Neuronal stem cell (in vitro differentiated cells): ENCODE data around the gene ZNF276. TPM values are rescaled to one million over a fixed set of nuclear protein-coding genes. Genes with fewer than 3 reads are reported as not detected.
"Not testable (repeated sequence)": the region's sequence is repeated elsewhere in the genome, so short reads cannot be mapped to it uniquely, and the experiment has no call there.

Source experiments
- DNase-seq: peaks from one replicate; pipeline ENCODE4 v3.0.0-alpha.2; 2013; ENCODE audit warnings: low spot score
- H2AFZ ChIP-seq: one replicate; pipeline ENCODE4 v1.6.1; 2013; ENCODE audit warnings: mild to moderate bottlenecking, low read length, inconsistent platforms
- H2AK5ac ChIP-seq: 2 replicates; pipeline ENCODE4 v1.6.1; 2013; ENCODE audit warnings: low read depth, mild to moderate bottlenecking, inconsistent platforms, low read length, moderate library complexity, mixed read lengths
- H2BK120ac ChIP-seq: 2 replicates; pipeline ENCODE4 v1.6.1; 2013; ENCODE audit warnings: low read depth, mild to moderate bottlenecking, inconsistent platforms, low read length, moderate library complexity, mixed read lengths
- H2BK12ac ChIP-seq: one replicate; pipeline ENCODE4 v1.6.1; 2013; ENCODE audit warnings: low read length, inconsistent platforms
- H2BK15ac ChIP-seq: 2 replicates; pipeline ENCODE4 v1.6.1; 2013; ENCODE audit warnings: mild to moderate bottlenecking, low read length, inconsistent platforms, mixed read lengths
- H2BK5ac ChIP-seq: one replicate; pipeline ENCODE4 v1.6.1; 2013; ENCODE audit warnings: inconsistent platforms, mild to moderate bottlenecking, low read length, moderate library complexity
- H3K14ac ChIP-seq: one replicate; pipeline ENCODE4 v1.6.1; 2013; ENCODE audit warnings: low read length, inconsistent platforms
- H3K18ac ChIP-seq: 2 replicates; pipeline ENCODE4 v1.6.1; 2013; ENCODE audit warnings: low read length, inconsistent platforms
- H3K23ac ChIP-seq: 2 replicates; pipeline ENCODE4 v1.6.1; 2013; ENCODE audit warnings: low read depth, mild to moderate bottlenecking, mixed read lengths, low read length, inconsistent platforms; ENCODE audit not compliant: poor library complexity
- H3K27ac ChIP-seq: replicated peaks from 3 replicates; pipeline ENCODE4 v1.5.1; 2013; ENCODE audit warnings: low read length, inconsistent platforms
- H3K27me3 ChIP-seq, 3 experiments: 2 replicates each; pipeline ENCODE4 v1.6.1; 2013; ENCODE audit warnings: low read length in 3 of 3, mild to moderate bottlenecking in 2 of 3, inconsistent platforms in 1 of 3, low read depth in 1 of 3, mixed read lengths in 1 of 3, moderate library complexity in 1 of 3; ENCODE audit not compliant: control insufficient read depth in 3 of 3, insufficient read depth in 3 of 3
- H3K36me3 ChIP-seq, 2 donors: replicated peaks in 1 of 2; 2 replicates each; pipeline ENCODE4 v1.6.1; 2013; ENCODE audit warnings: low read length in 2 of 2; ENCODE audit not compliant: control insufficient read depth in 2 of 2, insufficient read depth in 2 of 2
- H3K4ac ChIP-seq: 2 replicates; pipeline ENCODE4 v1.6.1; 2013; ENCODE audit warnings: inconsistent platforms, mild to moderate bottlenecking, low read length, moderate library complexity
- H3K4me1 ChIP-seq, 2 donors: 1 replicate in 1 of 2; 2 replicates in 1 of 2; pipeline ENCODE4 v1.6.1; 2013; ENCODE audit warnings: low read length in 2 of 2, low read depth in 1 of 2; ENCODE audit not compliant: control insufficient read depth in 2 of 2, insufficient read depth in 1 of 2
- H3K4me2 ChIP-seq: one replicate; pipeline ENCODE4 v1.6.1; 2013; ENCODE audit warnings: mild to moderate bottlenecking, low read length, inconsistent platforms; ENCODE audit not compliant: insufficient read depth, poor library complexity, severe bottlenecking
- H3K4me3 ChIP-seq, 2 donors: 2 replicates each; pipeline ENCODE4 v1.5.1; 2013; ENCODE audit warnings: low read length in 2 of 2, mild to moderate bottlenecking in 2 of 2, inconsistent platforms in 1 of 2, moderate library complexity in 1 of 2
- H3K79me1 ChIP-seq: one replicate; pipeline ENCODE4 v1.6.1; 2013; ENCODE audit warnings: low read depth, mild to moderate bottlenecking, inconsistent platforms, low read length, moderate library complexity
- H3K9ac ChIP-seq: one replicate; pipeline ENCODE4 v1.6.1; 2013; ENCODE audit warnings: mild to moderate bottlenecking, low read depth, low read length, inconsistent platforms; ENCODE audit not compliant: poor library complexity
- H3K9me3 ChIP-seq, 2 donors: replicated peaks in 1 of 2; 2 replicates each; pipeline versions ENCODE3 to v1.6.1; 2013; ENCODE audit warnings: low read length in 2 of 2, mild to moderate bottlenecking in 2 of 2, inconsistent platforms in 1 of 2, low read depth in 1 of 2, mixed read lengths in 1 of 2, moderate library complexity in 1 of 2; ENCODE audit not compliant: control insufficient read depth in 2 of 2, insufficient read depth in 1 of 2
- H4K8ac ChIP-seq: one replicate; pipeline ENCODE4 v1.6.1; 2013; ENCODE audit warnings: low read depth, mild to moderate bottlenecking, inconsistent platforms, low read length, moderate library complexity
- H4K91ac ChIP-seq: one replicate; pipeline ENCODE4 v1.6.1; 2013; ENCODE audit warnings: low read length, low read depth, mild to moderate bottlenecking, inconsistent platforms; ENCODE audit not compliant: poor library complexity
- WGBS, 2 donors: extraction: QIAGEN DNeasy Blood & Tissue Kit; methylation state at CpG; one replicate each; pipeline ENCODE4 v1.1.7; 2013; ENCODE audit warnings: missing lambda C conversion rate in 2 of 2, mixed read lengths in 1 of 2; ENCODE audit not compliant: insufficient read length in 2 of 2, insufficient replicate concordance in 1 of 2; ENCODE audit errors: extremely low coverage in 2 of 2; 5-methylcytosine and 5-hydroxymethylcytosine counted together
- polyA plus RNA-seq, 2 experiments: library from polyadenylated mRNA; stranded (reverse); fragments of 200-250 nt; gene quantifications; one replicate each; pipeline ENCODE4 v1.2.3, GENCODE V29; 2013

ZNF276 gene, protein sequence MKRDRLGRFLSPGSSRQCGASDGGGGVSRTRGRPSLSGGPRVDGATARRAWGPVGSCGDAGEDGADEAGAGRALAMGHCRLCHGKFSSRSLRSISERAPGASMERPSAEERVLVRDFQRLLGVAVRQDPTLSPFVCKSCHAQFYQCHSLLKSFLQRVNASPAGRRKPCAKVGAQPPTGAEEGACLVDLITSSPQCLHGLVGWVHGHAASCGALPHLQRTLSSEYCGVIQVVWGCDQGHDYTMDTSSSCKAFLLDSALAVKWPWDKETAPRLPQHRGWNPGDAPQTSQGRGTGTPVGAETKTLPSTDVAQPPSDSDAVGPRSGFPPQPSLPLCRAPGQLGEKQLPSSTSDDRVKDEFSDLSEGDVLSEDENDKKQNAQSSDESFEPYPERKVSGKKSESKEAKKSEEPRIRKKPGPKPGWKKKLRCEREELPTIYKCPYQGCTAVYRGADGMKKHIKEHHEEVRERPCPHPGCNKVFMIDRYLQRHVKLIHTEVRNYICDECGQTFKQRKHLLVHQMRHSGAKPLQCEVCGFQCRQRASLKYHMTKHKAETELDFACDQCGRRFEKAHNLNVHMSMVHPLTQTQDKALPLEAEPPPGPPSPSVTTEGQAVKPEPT
- 7.1 TPM for polyA plus RNA-seq (2013, experiment 1 of 2)
- polyA plus RNA-seq (2013, experiment 2 of 2): 7.7 TPM

DNA sequence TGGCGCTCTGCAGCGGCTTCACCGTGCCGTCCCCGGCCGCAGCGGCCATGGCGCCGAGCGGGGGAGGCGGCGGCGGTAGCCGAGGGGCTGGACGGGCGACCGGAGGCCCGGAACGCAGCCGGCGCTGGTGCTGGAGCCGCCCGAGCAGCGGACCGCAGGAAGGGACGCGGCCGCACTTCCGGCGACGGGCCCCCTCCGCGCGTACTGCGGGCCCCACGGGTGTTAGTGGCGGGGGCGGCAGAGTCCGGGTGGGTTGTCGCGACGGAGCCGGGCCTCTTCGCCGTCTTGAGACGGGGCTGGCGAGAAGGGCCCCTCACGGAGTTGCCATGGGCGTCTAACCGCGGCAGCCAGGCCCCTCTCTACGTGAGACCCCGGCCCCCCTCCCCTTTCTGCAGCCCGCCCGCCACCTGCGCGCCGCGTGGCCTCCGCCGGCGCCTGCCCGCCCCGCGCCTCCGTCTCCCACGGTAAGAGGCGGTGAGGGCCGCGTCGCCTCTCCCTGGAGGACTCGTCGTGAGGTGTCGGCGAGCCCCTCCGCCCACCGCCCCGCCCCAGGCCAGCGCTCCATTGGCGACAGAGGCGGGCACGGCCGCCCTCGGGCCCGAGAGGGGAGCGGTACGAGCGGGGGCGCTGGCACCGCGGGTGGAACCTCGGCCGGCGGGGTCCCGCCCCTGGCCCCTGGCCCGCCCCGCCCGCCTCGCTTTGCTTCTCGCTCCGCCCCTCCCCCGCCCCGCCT lies at the start of gene ZNF276, which contains the start of gene VPS9D1:
Gene ZNF276 (plus strand): TSS at position 725 of the 733 bp plus-strand sequence. CDS start 104 bp downstream, outside the sequence.
Gene VPS9D1 (minus strand): TSS at position 86 of the 733 bp plus-strand sequence. CDS start 37 bp downstream, at position 49.
- H3K4me2 ChIP-seq: peak within 1 kb of the TSS; percentile 100
- WGBS, 2 donors: no CpG with 5 or more reads among the region's 103 CpGs
- H3K27me3 ChIP-seq: peaks cover 0 to 17% (median 5%) of the 10 kb centered on the region in 3 experiments
- peak within 1 kb of the TSS; percentile 99 for H2AFZ ChIP-seq
- peak within 1 kb of the TSS; percentile 92 to 97 for H3K4me3 ChIP-seq
- H3K27ac ChIP-seq: peak within 1 kb of the TSS; percentile 86
- peak; percentile 81 for DNase-seq
- peak within 1 kb of the TSS; percentile 58 for H2BK12ac ChIP-seq
- no peak within 1 kb of the TSS for H4K91ac ChIP-seq
- H3K4ac ChIP-seq: no peak within 1 kb of the TSS
- H3K18ac ChIP-seq: peak within 1 kb of the TSS; percentile 99
- H3K4me1 ChIP-seq: peaks cover 10 to 13% of the 10 kb centered on the region in 2 donors
- H3K79me1 ChIP-seq: peaks cover 7% of the 10 kb centered on the region
- H2BK5ac ChIP-seq: peak within 1 kb of the TSS; percentile 29
- no peak within 1 kb of the TSS for H2AK5ac ChIP-seq
- peak within 1 kb of the TSS; percentile 67 for H2BK15ac ChIP-seq
- peak within 1 kb of the TSS; percentile 93 for H3K9ac ChIP-seq
- peak within 1 kb of the TSS; percentile 99 for H3K23ac ChIP-seq
- H2BK120ac ChIP-seq: no peak within 1 kb of the TSS
- H4K8ac ChIP-seq: peak within 1 kb of the TSS; percentile 65
- H3K9me3 ChIP-seq: no peaks in the 10 kb centered on the region
- peaks cover 14 to 29% of the 10 kb centered on the region in 2 donors for H3K36me3 ChIP-seq
- H3K14ac ChIP-seq: peak within 1 kb of the TSS; percentile 76

DNA sequence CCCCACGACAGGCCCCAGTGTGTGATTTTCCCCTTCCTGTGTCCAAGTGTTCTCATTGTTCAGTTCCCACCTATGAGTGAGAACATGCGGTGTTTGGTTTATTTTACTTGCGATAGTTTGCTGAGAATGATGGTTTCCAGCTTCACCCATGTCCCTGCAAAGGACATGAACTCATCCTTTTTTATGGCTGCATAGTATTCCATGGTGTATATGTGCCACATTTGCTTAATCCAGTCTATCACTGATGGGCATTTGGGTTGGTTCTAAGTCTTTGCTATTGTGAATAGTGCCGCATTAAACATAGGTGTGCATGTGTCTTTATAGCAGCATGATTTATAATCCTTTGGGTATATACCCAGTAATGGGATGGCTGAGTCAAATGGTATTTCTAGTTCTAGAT lies 49.8 kb upstream of the ZNF276 start:
- not testable (repeated sequence) for H2AFZ ChIP-seq, H3K18ac ChIP-seq, H2BK120ac ChIP-seq, H3K9ac ChIP-seq, H3K4ac ChIP-seq, H2AK5ac ChIP-seq, H3K27ac ChIP-seq, DNase-seq, H3K79me1 ChIP-seq, H2BK12ac ChIP-seq, H3K23ac ChIP-seq, H3K4me2 ChIP-seq, H3K4me3 ChIP-seq, H4K91ac ChIP-seq, H3K9me3 ChIP-seq, H3K27me3 ChIP-seq, H2BK5ac ChIP-seq, H2BK15ac ChIP-seq, H4K8ac ChIP-seq, H3K14ac ChIP-seq, H3K4me1 ChIP-seq
- H3K36me3 ChIP-seq: peaks cover 14 to 27% of the 10 kb centered on the region in 2 donors
- no CpG with 5 or more reads among the region's 4 CpGs for WGBS, 2 donors

DNA sequence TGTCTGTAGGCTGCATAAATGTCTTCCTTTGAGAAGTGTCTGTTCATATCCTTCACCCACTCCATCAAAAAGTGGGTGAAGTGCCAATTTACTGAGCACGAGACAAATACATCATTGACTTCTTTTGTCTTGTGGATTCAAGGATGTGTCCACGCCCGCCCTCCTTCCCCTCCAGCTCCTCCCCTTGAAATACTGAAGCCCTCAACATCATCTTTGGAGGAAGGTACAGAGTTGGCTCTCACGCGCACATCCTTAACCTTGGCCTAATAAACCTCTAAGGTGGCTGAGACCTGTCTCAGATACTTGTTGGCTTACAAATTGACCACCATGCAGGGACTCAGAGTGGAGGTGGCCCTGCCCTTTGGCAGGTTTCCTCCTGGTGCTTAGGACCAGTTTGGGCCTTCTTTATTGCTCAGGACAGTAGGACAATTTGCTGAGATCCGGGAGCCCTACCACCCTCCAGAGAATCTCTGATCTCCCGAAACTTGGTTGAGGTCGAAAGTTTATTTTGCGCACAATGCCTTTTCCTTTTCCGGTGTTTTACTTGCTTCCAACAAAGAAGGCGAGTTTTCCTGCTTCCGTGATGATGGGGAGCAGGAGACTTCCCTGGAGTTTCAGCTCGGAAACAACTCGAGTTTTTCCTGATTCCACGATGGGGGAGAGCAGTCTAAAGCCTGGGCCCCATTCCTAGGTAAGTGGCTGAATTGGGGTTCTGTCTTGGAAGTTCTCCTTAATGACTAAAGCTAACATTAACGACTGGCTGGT lies 49.0 kb upstream of the ZNF276 start:
- no peak overlapping the region for H2BK120ac ChIP-seq
- H2BK12ac ChIP-seq: no peak overlapping the region

More for the DNA sequence above, 49.0 kb upstream of the ZNF276 start:
- peaks cover 4 to 8% of the 10 kb centered on the region in 2 donors for H3K9me3 ChIP-seq
- no peak overlapping the region for H4K8ac ChIP-seq
- H3K4ac ChIP-seq: no peak overlapping the region
- no peak overlapping the region for H3K27ac ChIP-seq
- H4K91ac ChIP-seq: no peak overlapping the region
- no peak overlapping the region for H3K4me3 ChIP-seq
- no peak overlapping the region for H2AK5ac ChIP-seq
- H3K18ac ChIP-seq: no peak overlapping the region
- no peak for DNase-seq
- H3K23ac ChIP-seq: no peak overlapping the region
- no peak overlapping the region for H3K4me2 ChIP-seq
- H3K79me1 ChIP-seq: no peaks in the 10 kb centered on the region
- no peaks in the 10 kb centered on the region for H3K27me3 ChIP-seq
- no peak overlapping the region for H3K9ac ChIP-seq
- no peak overlapping the region for H2BK5ac ChIP-seq
- H2BK15ac ChIP-seq: no peak overlapping the region
- H3K36me3 ChIP-seq: peaks cover 14 to 30% of the 10 kb centered on the region in 2 donors
- no CpG with 5 or more reads among the region's 16 CpGs for WGBS, 2 donors
- H3K4me1 ChIP-seq: no peaks in the 10 kb centered on the region
- no peak overlapping the region for H2AFZ ChIP-seq
- H3K14ac ChIP-seq: no peak overlapping the region
